ENCODE results near the gene DDX52.
A peak's percentile ranks its signal among the peaks of the same experiment; 100 is the strongest.

The DDX52 gene

GRCh38 chr17:37608351-37609169 is 34.7 kb downstream of the DDX52 start:
- H3K9ac ChIP-seq, result peak overlapping the region; percentile 81
- TF ChIP-seq CTCF (conservative IDR thresholded peaks at IDR 0.05; ENCODE audit: low read depth, low read length), result no peak
- no peak overlapping the region for H3K4me3 ChIP-seq (IDR thresholded peaks at IDR 0.05; ENCODE audit: insufficient read depth, low read depth, low read length)
- H3K36me3 ChIP-seq (ENCODE audit: insufficient read depth), result no peaks in the 10 kb centered on the region
- H2AFZ ChIP-seq (ENCODE audit: low read depth), result peak overlapping the region; percentile 80
- peak overlapping the region; percentile 83 for H3K4me2 ChIP-seq
- peaks cover 3% of the 10 kb centered on the region; the same call in 1 of the 2 replicates for H4K20me1 ChIP-seq (ENCODE audit: insufficient read depth)
- H3K27ac ChIP-seq, result peak overlapping the region; percentile 86
- H3K4me1 ChIP-seq (ENCODE audit: low read depth, poor library complexity, severe bottlenecking), result peaks cover 43% of the 10 kb centered on the region
- peaks cover 39% of the 10 kb centered on the region; the same call in 1 of the 2 replicates for H3K79me2 ChIP-seq (ENCODE audit: insufficient read depth, low read depth)
- no peaks in the 10 kb centered on the region for H3K27me3 ChIP-seq (ENCODE audit: insufficient read depth, low read depth)

- Histone ChIP-seq H3K27me3 (ENCODE audit: insufficient read depth, low read depth) (no peaks in the 10 kb centered on the region), H3K4me3 (IDR thresholded peaks at IDR 0.05; ENCODE audit: insufficient read depth, low read depth, low read length) (no peak overlapping the region), H3K36me3 (ENCODE audit: insufficient read depth) (no peaks in the 10 kb centered on the region), H3K27ac (peak overlapping the region; percentile 86; the same call in 1 of the 2 replicates), H2AFZ (ENCODE audit: low read depth) (peak overlapping the region; percentile 80; the same call in 1 of the 2 replicates), H3K4me1 (ENCODE audit: low read depth, poor library complexity, severe bottlenecking) (peaks cover 43% of the 10 kb centered on the region), H4K20me1 (ENCODE audit: insufficient read depth) (peaks cover 3% of the 10 kb centered on the region; the same call in 1 of the 2 replicates), H3K79me2 (ENCODE audit: insufficient read depth, low read depth) (peaks cover 39% of the 10 kb centered on the region; the same call in 1 of the 2 replicates), H3K9ac (peak overlapping the region; percentile 81; the same call in 1 of the 2 replicates), H3K4me2 (peak overlapping the region; percentile 83)
- no peak for TF ChIP-seq CTCF (conservative IDR thresholded peaks at IDR 0.05; ENCODE audit: low read depth, low read length)
These were observed 35.5 kb downstream of the DDX52 start for GRCh38 chr17:37607637-37608331.

- H3K36me3 ChIP-seq (ENCODE audit: insufficient read depth), result no peaks in the 10 kb centered on the region
- no peaks in the 10 kb centered on the region for H3K27me3 ChIP-seq (ENCODE audit: insufficient read depth, low read depth)
- no peak overlapping the region for H3K4me2 ChIP-seq
- no peak overlapping the region for H2AFZ ChIP-seq (ENCODE audit: low read depth)
- peaks cover 3% of the 10 kb centered on the region; the same call in 1 of the 2 replicates for H4K20me1 ChIP-seq (ENCODE audit: insufficient read depth)
- no peak for TF ChIP-seq CTCF (conservative IDR thresholded peaks at IDR 0.05; ENCODE audit: low read depth, low read length)
- H3K4me1 ChIP-seq (ENCODE audit: low read depth, poor library complexity, severe bottlenecking), result peaks cover 43% of the 10 kb centered on the region
- peaks cover 39% of the 10 kb centered on the region; the same call in 1 of the 2 replicates for H3K79me2 ChIP-seq (ENCODE audit: insufficient read depth, low read depth)
- H3K9ac ChIP-seq, result no peak overlapping the region
- no peak overlapping the region for H3K4me3 ChIP-seq (IDR thresholded peaks at IDR 0.05; ENCODE audit: insufficient read depth, low read depth, low read length)
- no peak overlapping the region for H3K27ac ChIP-seq
These were observed 37.3 kb downstream of the DDX52 start for GRCh38 chr17:37605813-37606505.

GRCh38 chr17:37605081-37605480 is 38.2 kb downstream of the DDX52 start:
- no peak overlapping the region for H3K4me3 ChIP-seq (IDR thresholded peaks at IDR 0.05; ENCODE audit: insufficient read depth, low read depth, low read length)
- H3K79me2 ChIP-seq (ENCODE audit: insufficient read depth, low read depth), result peaks cover 39% of the 10 kb centered on the region; the same call in 1 of the 2 replicates
- no peak overlapping the region for H3K4me2 ChIP-seq
- no peak for TF ChIP-seq CTCF (conservative IDR thresholded peaks at IDR 0.05; ENCODE audit: low read depth, low read length)
- peaks cover 3% of the 10 kb centered on the region; the same call in 1 of the 2 replicates for H4K20me1 ChIP-seq (ENCODE audit: insufficient read depth)
- peaks cover 34% of the 10 kb centered on the region for H3K4me1 ChIP-seq (ENCODE audit: low read depth, poor library complexity, severe bottlenecking)
- no peaks in the 10 kb centered on the region for H3K36me3 ChIP-seq (ENCODE audit: insufficient read depth)
- no peak overlapping the region for H3K27ac ChIP-seq
- H3K9ac ChIP-seq, result no peak overlapping the region
- no peaks in the 10 kb centered on the region for H3K27me3 ChIP-seq (ENCODE audit: insufficient read depth, low read depth)
- H2AFZ ChIP-seq (ENCODE audit: low read depth), result no peak overlapping the region
